Peyer's patch (tissue), 4 donors: ENCODE measurements around the gene IQCE. TPM values are rescaled to one million over a fixed set of nuclear protein-coding genes. Genes with fewer than 3 reads are reported as not detected.

Experiments
- DNase-seq, 3 donors: peaks; one replicate each; pipeline ENCODE4 v3.0.0-alpha.2; 2017 to 2019
- H3K27ac ChIP-seq, 4 donors: fragments of 200-600 bp; sonication (generic); one replicate each; pipeline ENCODE4 v1.5.1; 2016 to 2019
- H3K27me3 ChIP-seq, 2 donors: fragments of 200-600 bp; sonication (generic); one replicate each; pipeline ENCODE4 v1.5.1; 2019
- H3K36me3 ChIP-seq, 3 donors: fragments of 200-600 bp; sonication (generic); one replicate each; pipeline ENCODE4 v1.5.1; 2016 to 2019
- H3K4me1 ChIP-seq, 4 donors: fragments of 200-600 bp; sonication (generic); one replicate each; pipeline ENCODE4 v1.5.1; 2016 to 2019
- H3K4me3 ChIP-seq, 4 donors: fragments of 200-600 bp; sonication (generic); 1 replicate in 3 of 4; 2 replicates in 1 of 4; pipeline ENCODE4 v1.5.1; 2016 to 2019; ENCODE audit warnings: mild to moderate bottlenecking in 1 of 4
- H3K9me3 ChIP-seq, 4 donors: fragments of 200-600 bp; sonication (generic); one replicate each; pipeline ENCODE4 v1.5.1; 2016 to 2019; ENCODE audit warnings: mild to moderate bottlenecking in 1 of 4
- POLR2A ChIP-seq, 2 donors: fragments of 450-650 bp; IDR thresholded peaks; one replicate each; pipeline ENCODE4 v1.5.1; 2017; ENCODE audit warnings: antibody characterized with exemption in 2 of 2, mild to moderate bottlenecking in 2 of 2, moderate library complexity in 2 of 2
- total RNA-seq, 4 donors: library from RNA; depleted of rRNA; stranded (reverse); fragments of >200 nt; gene quantifications; one replicate each; pipeline ENCODE4 v1.1.0, GENCODE V29; 2016
- TF ChIP-seq, protein P1 (sequence below), 6 experiments: fragments of 450-650 bp in 4 of 6; fragments of 200-600 bp in 2 of 6; sonication (generic) in 1 of 6; IDR thresholded peaks; one replicate each; pipeline ENCODE4 v1.5.1; 2017 to 2019; ENCODE audit warnings: antibody characterized with exemption in 6 of 6, mild to moderate bottlenecking in 3 of 6, moderate library complexity in 1 of 6

Gene IQCE
- total RNA-seq, 4 donors from 2014 or later: 30.0 to 159 (median 72.2) TPM

DNA sequence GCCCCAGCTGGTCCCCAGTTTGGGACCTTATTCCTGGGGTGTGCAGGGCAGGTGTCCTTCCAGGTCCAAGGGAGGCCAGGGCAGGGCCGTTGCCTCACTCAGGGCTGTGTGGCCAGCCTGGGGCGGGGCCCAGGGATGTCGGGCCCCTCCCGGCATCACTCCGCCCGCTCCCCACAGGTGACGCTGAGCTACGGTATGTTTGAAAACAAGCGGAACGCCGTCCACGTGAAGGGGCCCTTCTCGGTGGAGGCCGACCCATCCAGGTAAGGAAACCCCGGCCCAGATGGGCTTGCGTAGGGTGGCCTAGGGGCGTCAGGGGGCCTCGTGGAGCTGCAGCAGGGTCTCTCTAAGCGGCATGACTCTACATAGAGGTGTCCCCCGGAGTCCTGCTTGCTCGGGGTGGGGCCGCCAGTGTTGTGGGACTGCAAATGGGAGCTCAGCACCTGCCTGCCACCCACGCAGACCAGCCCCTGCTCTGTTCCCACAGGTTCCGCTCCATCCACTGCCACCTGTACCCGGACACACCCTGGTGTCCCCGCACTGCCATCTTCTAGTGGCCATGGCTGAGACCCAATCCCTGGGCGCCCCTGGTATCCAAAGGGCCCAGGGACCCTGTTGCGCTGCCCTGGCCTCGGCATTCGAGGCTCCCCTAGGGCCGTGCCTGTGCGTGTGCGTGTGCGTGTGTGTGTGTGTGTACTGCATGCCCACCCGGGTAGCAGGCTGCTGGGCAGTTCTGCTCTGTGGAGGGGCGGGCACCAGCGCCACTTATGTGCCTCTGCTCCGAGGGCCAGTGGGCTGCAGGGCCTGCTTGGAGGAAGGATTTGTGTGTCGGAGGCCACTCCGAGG lies 31.9 kb upstream of the IQCE start:
- peak in 2 of 3 donors; percentile 64 to 66 for DNase-seq
- Histone ChIP-seq H3K27ac (peak overlapping the region in 3 of 4 donors; percentile 20 to 99 (median 92)), H3K36me3 (peaks cover 0 to 32% (median 0%) of the 10 kb centered on the region in 3 donors), H3K27me3 (no peaks in the 10 kb centered on the region), H3K4me3 (no peak overlapping the region), H3K4me1 (peaks cover 21 to 98% (median 77%) of the 10 kb centered on the region in 4 donors), H3K9me3 (no peaks in the 10 kb centered on the region)
- TF ChIP-seq, protein P1, sequence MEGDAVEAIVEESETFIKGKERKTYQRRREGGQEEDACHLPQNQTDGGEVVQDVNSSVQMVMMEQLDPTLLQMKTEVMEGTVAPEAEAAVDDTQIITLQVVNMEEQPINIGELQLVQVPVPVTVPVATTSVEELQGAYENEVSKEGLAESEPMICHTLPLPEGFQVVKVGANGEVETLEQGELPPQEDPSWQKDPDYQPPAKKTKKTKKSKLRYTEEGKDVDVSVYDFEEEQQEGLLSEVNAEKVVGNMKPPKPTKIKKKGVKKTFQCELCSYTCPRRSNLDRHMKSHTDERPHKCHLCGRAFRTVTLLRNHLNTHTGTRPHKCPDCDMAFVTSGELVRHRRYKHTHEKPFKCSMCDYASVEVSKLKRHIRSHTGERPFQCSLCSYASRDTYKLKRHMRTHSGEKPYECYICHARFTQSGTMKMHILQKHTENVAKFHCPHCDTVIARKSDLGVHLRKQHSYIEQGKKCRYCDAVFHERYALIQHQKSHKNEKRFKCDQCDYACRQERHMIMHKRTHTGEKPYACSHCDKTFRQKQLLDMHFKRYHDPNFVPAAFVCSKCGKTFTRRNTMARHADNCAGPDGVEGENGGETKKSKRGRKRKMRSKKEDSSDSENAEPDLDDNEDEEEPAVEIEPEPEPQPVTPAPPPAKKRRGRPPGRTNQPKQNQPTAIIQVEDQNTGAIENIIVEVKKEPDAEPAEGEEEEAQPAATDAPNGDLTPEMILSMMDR (IDR thresholded peaks at IDR 0.05): no peak
- TF ChIP-seq POLR2A (IDR thresholded peaks at IDR 0.05): no peak

DNA sequence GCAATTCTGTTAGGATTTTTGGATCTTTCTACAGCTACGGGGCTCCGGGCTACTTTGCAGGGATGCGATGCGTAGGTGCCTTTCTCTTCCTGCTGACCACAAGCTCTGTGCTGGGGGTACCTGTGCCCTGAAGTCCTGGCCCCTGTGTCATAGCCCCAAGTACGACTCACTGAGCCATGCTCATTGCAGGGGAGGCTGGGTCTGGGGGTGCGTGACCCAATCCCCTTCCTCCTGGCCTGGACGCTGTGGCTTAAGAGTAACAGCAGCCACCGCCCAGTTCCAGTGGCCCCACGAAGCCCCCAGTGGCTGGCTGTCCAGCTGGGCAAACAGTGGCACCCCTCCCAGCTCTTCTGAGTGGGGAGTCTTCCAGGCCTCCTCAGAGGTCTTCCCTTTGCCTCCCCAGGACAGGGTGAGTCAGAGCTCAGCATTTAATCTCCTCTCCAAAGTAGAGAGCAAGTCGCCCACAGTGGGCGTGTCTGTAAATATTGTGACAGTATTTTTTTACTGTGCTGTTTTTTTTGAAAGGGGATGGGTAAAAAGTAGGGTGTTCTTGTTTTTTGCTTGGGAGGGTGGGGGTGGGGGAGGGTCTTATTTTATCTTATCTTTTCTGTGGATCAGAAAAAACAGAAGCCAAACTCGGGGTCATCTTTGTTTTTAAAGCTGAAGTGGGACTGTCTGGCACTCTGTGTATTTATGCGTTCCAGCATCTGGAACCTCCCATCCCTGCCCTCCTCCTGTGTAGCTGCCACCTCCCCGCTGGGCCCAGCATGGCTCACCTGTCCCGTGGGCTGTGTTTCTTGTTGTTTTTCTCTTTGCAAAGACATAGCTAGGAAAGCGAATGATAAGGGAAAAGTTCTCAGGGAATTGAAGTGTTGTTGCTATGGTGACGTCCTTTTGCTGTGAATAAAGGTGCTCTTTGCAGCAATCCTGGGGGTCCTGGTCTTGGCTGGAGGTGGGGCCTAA lies 31.0 kb upstream of the IQCE start:
- DNase-seq: peak in 1 of 3 donors; percentile 78
- no peak overlapping the region for H3K4me3 ChIP-seq
- no peak for TF ChIP-seq POLR2A (IDR thresholded peaks at IDR 0.05)
- TF ChIP-seq, protein P1 (IDR thresholded peaks at IDR 0.05): no peak
- no peaks in the 10 kb centered on the region for H3K27me3 ChIP-seq
- no peaks in the 10 kb centered on the region for H3K9me3 ChIP-seq
- peaks cover 16 to 90% (median 68%) of the 10 kb centered on the region in 4 donors for H3K4me1 ChIP-seq
- peaks cover 0 to 32% (median 0%) of the 10 kb centered on the region in 3 donors for H3K36me3 ChIP-seq
- peak overlapping the region; percentile 81 to 99 (median 93) for H3K27ac ChIP-seq

DNA sequence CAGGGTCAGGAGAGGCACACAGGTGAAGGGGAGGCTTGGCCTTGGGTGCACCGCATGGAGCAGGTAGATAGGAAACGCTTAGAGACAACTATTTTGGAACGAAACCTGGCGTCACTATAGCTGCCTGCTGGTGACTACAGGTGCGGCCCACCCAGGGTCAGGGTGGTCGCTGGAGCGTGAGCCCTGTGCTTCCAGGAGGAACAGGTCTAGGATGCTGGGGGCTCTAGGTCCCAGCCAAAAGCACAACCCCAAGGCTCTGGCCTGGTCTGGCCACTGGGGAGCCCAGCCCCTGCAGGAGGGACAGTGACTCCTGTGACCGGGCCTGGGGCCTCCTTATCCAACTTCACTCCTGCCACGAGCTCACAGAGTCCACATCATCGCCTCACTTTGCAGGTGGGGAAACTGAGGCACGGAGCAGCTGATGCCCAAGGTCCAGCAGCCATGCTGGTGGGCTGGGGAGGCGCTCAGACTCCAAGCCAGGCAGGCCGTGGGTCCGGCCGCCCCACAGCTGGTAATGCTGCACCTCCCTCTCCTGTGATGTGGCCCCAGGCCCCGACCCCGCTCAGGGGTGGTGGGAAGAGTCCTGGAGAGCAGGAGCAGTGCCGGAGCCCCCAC lies 30.2 kb upstream of the IQCE start:
- peak overlapping the region; percentile 81 to 99 (median 93) for H3K27ac ChIP-seq
- H3K36me3 ChIP-seq: peaks cover 0 to 32% (median 0%) of the 10 kb centered on the region in 3 donors
- TF ChIP-seq POLR2A (IDR thresholded peaks at IDR 0.05): no peak
- TF ChIP-seq, protein P1 (IDR thresholded peaks at IDR 0.05): no peak
- no peak overlapping the region for H3K4me3 ChIP-seq
- no peak for DNase-seq
- H3K9me3 ChIP-seq: no peaks in the 10 kb centered on the region
- peaks cover 12 to 82% (median 60%) of the 10 kb centered on the region in 4 donors for H3K4me1 ChIP-seq
- no peaks in the 10 kb centered on the region for H3K27me3 ChIP-seq

DNA sequence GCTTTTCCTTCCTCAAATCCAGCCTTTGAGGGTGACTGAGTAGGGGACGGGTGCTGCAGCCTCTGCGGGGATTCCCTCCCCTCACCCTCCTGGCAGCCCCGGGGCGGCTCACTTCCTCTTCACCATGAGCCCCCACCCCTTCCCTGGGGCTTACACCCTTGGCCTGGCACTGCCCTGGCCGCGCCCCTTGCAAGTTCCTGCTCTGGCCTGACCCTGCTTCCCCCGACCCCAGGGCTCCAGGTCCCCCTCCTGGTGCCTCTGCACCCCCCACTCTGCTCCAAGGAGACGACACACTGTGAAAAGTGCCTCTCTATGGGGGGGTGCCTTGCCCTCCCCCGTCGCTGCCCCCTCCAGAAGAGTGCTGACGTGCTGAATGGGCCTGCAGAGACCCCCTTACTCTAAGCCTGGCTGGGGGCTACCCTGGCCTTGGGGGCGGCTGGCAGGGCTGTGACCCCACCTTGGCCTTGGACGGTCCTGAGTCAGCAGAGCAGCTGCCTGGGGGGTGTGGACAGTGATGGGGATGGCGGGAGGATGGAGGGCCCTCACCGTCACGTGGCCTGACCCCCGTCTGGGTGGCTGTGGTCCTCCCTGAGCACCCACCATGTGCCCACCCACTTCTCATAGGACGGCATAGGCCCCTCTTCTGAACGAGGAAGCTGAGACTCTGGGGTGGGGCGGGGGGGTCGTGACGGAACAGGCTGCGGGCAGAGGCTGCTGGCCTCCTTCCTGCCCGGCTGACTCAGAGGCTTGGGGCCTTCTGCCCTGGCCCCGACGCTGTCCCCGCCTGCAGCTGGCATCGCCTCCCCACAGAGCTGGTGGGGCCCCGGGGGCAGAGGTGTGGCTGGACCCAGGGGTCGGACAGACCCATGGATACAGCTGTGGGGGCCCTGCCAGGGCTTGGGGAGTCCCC lies 29.4 kb upstream of the IQCE start:
- DNase-seq: peak; percentile 73 to 93 (median 91)
- Histone ChIP-seq H3K27ac (peak overlapping the region; percentile 81 to 99 (median 93)), H3K9me3 (no peaks in the 10 kb centered on the region), H3K27me3 (no peaks in the 10 kb centered on the region), H3K36me3 (peaks cover 0 to 32% (median 0%) of the 10 kb centered on the region in 3 donors), H3K4me1 (peaks cover 12 to 74% (median 52%) of the 10 kb centered on the region in 4 donors), H3K4me3 (peak overlapping the region in 1 of 4 donors; percentile 26)
- TF ChIP-seq POLR2A (IDR thresholded peaks at IDR 0.05): peak in 1 of 2 donors; percentile 34
- TF ChIP-seq, protein P1 (IDR thresholded peaks at IDR 0.05): no peak
